ENCODE measurements around the gene C17orf50. TPM values are rescaled to one million over a fixed set of nuclear protein-coding genes. Genes with fewer than 3 reads are reported as not detected.

The C17orf50 gene
- total and polyA plus RNA-seq, 2 of the 13 experiments (the other 11 are each of a cell fraction or from before 2014, with no cell fraction given): not detected

GRCh38 chr17:35732806-35733136, 27.9 kb upstream of the C17orf50 start:
- CTCF ChIA-PET (ENCODE audit: low intra/inter-chr PET ratio, low total read pairs): no interaction called here
- no peaks in the 10 kb centered on the region for H4K20me1 ChIP-seq (ENCODE audit: insufficient read depth, low read length)
- BruUV-seq (replicated peaks): no TSS peak
- DNase-seq (ENCODE audit: low spot score): no peak
- H3K9me3 ChIP-seq (ENCODE audit: low read length): no peaks in the 10 kb centered on the region
- no peak overlapping the region for H3K27ac ChIP-seq (ENCODE audit: extremely low read length, insufficient read depth, low read length)
- peaks cover 2% of the 10 kb centered on the region for H3K79me2 ChIP-seq (ENCODE audit: insufficient read depth, low read length)
- peak; percentile 4; the same call in 1 of the 3 replicates for ATAC-seq
- 57% methylated on average over 1 of the region's 1 CpG for WGBS (ENCODE audit: low lambda C conversion rate)
- H3K36me3 ChIP-seq (replicated peaks in 1 of 2; ENCODE audit: control insufficient read depth in 1 of 2, insufficient read depth in 2 of 2, low read length in 2 of 2): no peaks in the 10 kb centered on the region
- no peak for FAIRE-seq
- H3K4me2 ChIP-seq (ENCODE audit: low read depth, low read length): peak overlapping the region; percentile 82
- intact Hi-C loops (cut with micrococcal nuclease; ENCODE audit: unreplicated experiment): no loop called here
- no peaks in the 10 kb centered on the region for H3K27me3 ChIP-seq (ENCODE audit: control insufficient read depth in 1 of 2, insufficient read depth in 2 of 2, low read length in 2 of 2)
- H3K4me1 ChIP-seq (ENCODE audit: insufficient read depth, low read length): peaks cover 24% of the 10 kb centered on the region
- H3K4me3 ChIP-seq (replicated peaks in 1 of 3; ENCODE audit: insufficient read depth in 1 of 3, low read depth in 2 of 3, low read length in 3 of 3): peak overlapping the region; percentile 63 to 87 (median 70); a peak in 5 of 6 replicates
- H2AFZ ChIP-seq (ENCODE audit: low read length): no peak overlapping the region
- POLR2A ChIA-PET: no interaction called here
- in situ Hi-C loops (cut with HindIII; ENCODE audit: extremely low pct_ligation_motif_present, low pct_unique_long_range_greater_than_20kb): loop anchor here (25.0 kb wide), 1 partner anchor 420 kb away; no protein-coding TSS in a partner anchor
- H3K9ac ChIP-seq (ENCODE audit: insufficient read depth, low read depth, low read length): peak overlapping the region; percentile 65
- TF ChIP-seq ZZZ3 (CRISPR knock-in tag; IDR thresholded peaks at IDR 0.05; ENCODE audit: borderline replicate concordance): no peak
- TF ChIP-seq ZNF674 (CRISPR knock-in tag; IDR thresholded peaks at IDR 0.05; ENCODE audit: low read depth): no peak
- TF ChIP-seq, protein P1, sequence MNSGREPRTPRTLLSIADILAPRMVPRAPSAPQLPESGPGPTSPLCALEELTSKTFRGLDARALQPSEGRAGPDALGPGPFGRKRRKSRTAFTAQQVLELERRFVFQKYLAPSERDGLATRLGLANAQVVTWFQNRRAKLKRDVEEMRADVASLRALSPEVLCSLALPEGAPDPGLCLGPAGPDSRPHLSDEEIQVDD (CRISPR knock-in tag; IDR thresholded peaks at IDR 0.05; ENCODE audit: borderline replicate concordance): no peak
- no peak for TF ChIP-seq THAP11 (CRISPR knock-in tag; IDR thresholded peaks at IDR 0.05)
- TF ChIP-seq ISL2 (CRISPR knock-in tag; IDR thresholded peaks at IDR 0.05): no peak
- TF ChIP-seq ZNF510 (CRISPR knock-in tag; IDR thresholded peaks at IDR 0.05; ENCODE audit: low read depth): no peak
- TF ChIP-seq TBX3 (IDR thresholded peaks at IDR 0.05; ENCODE audit: borderline replicate concordance): no peak
- no peak for TF ChIP-seq JDP2 (CRISPR knock-in tag; IDR thresholded peaks at IDR 0.05; ENCODE audit: borderline replicate concordance)
- no peak for TF ChIP-seq ZNF547 (CRISPR knock-in tag; IDR thresholded peaks at IDR 0.05)
- TF ChIP-seq, protein P2, sequence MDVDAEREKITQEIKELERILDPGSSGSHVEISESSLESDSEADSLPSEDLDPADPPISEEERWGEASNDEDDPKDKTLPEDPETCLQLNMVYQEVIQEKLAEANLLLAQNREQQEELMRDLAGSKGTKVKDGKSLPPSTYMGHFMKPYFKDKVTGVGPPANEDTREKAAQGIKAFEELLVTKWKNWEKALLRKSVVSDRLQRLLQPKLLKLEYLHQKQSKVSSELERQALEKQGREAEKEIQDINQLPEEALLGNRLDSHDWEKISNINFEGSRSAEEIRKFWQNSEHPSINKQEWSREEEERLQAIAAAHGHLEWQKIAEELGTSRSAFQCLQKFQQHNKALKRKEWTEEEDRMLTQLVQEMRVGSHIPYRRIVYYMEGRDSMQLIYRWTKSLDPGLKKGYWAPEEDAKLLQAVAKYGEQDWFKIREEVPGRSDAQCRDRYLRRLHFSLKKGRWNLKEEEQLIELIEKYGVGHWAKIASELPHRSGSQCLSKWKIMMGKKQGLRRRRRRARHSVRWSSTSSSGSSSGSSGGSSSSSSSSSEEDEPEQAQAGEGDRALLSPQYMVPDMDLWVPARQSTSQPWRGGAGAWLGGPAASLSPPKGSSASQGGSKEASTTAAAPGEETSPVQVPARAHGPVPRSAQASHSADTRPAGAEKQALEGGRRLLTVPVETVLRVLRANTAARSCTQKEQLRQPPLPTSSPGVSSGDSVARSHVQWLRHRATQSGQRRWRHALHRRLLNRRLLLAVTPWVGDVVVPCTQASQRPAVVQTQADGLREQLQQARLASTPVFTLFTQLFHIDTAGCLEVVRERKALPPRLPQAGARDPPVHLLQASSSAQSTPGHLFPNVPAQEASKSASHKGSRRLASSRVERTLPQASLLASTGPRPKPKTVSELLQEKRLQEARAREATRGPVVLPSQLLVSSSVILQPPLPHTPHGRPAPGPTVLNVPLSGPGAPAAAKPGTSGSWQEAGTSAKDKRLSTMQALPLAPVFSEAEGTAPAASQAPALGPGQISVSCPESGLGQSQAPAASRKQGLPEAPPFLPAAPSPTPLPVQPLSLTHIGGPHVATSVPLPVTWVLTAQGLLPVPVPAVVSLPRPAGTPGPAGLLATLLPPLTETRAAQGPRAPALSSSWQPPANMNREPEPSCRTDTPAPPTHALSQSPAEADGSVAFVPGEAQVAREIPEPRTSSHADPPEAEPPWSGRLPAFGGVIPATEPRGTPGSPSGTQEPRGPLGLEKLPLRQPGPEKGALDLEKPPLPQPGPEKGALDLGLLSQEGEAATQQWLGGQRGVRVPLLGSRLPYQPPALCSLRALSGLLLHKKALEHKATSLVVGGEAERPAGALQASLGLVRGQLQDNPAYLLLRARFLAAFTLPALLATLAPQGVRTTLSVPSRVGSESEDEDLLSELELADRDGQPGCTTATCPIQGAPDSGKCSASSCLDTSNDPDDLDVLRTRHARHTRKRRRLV (CRISPR knock-in tag; IDR thresholded peaks at IDR 0.05): no peak
- no peak for TF ChIP-seq ZNF331 (CRISPR knock-in tag; IDR thresholded peaks at IDR 0.05)
- no peak for TF ChIP-seq RELA (CRISPR knock-in tag; IDR thresholded peaks at IDR 0.05)
- TF ChIP-seq HNRNPL (IDR thresholded peaks at IDR 0.05; ENCODE audit: low read depth, low read length): no peak
- TF ChIP-seq ZNF552 (CRISPR knock-in tag; IDR thresholded peaks at IDR 0.05; ENCODE audit: borderline replicate concordance): no peak
- no peak for TF ChIP-seq SMAD3 (CRISPR knock-in tag; IDR thresholded peaks at IDR 0.05)
- TF ChIP-seq, protein P3, sequence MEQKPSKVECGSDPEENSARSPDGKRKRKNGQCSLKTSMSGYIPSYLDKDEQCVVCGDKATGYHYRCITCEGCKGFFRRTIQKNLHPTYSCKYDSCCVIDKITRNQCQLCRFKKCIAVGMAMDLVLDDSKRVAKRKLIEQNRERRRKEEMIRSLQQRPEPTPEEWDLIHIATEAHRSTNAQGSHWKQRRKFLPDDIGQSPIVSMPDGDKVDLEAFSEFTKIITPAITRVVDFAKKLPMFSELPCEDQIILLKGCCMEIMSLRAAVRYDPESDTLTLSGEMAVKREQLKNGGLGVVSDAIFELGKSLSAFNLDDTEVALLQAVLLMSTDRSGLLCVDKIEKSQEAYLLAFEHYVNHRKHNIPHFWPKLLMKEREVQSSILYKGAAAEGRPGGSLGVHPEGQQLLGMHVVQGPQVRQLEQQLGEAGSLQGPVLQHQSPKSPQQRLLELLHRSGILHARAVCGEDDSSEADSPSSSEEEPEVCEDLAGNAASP (CRISPR knock-in tag; IDR thresholded peaks at IDR 0.05; ENCODE audit: borderline replicate concordance): no peak
